Fibroblast of mammary gland (primary cell): ENCODE measurements around the gene ZNF318.
A peak's percentile ranks its signal among the peaks of the same experiment; 100 is the strongest.
"Not testable (repeated sequence)": the region's sequence is repeated elsewhere in the genome, so short reads cannot be mapped to it uniquely, and the experiment has no call there.

ENCODE experiments used
- DNase-seq: peaks from one replicate; pipeline ENCODE4 v3.0.0-alpha.2; 2010; ENCODE audit warnings: low read depth
- H3K4me3 ChIP-seq: 2 replicates; pipeline ENCODE4 v1.5.1; 2011; ENCODE audit warnings: low read depth, mild to moderate bottlenecking, low read length, moderate library complexity; ENCODE audit not compliant: control insufficient read depth
- CTCF ChIP-seq: conservative IDR thresholded peaks from 2 replicates; pipeline ENCODE4 v1.5.1; 2011; ENCODE audit warnings: low read depth, low read length, inconsistent platforms; ENCODE audit not compliant: control insufficient read depth, insufficient read depth

ZNF318 gene

GRCh38 chr6:43367245-43367984 is 2.0 kb downstream of the ZNF318 start:
- TF ChIP-seq CTCF = no peak
- DNase-seq = no peak
- H3K4me3 ChIP-seq = no peak overlapping the region

DNA sequence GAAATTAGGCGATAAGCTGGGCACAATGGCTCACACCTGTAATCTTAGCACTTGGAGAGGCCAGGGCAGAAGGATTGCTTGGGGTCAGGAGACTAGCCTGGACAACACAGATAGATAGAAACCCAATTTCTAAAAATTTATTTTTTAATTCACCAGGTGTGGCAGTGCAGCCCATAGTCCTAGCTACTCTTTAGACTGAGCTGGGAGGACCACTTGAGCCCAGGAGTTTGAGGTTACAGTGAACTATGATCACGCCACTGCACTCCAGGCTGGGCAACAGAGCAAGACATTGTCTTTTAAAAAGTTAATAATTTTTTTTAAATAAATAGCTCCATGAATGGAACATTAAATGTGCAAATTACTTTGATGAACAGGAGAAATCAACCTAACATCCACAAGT is 8.2 kb downstream of the ZNF318 start:
- no peak for DNase-seq
- no peak overlapping the region for H3K4me3 ChIP-seq
- TF ChIP-seq CTCF = no peak

DNA sequence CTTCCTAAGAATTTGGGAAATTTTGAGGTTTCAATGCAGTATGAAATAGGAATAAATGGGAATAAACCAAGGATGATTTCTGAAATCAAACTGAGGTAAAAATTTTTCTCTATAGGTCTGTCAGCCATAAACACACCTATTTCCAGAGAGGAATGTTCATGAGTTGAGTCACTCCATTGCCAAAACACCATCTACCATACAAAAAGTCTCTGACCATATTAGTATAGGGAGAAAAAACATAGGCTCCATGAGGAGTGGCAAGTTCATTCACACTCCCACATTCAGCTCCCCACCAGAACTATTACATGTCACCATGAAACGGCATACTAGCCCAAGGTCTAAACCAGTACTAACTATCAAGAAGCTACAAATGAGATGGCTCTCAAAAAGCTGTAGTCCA is 9.6 kb downstream of the ZNF318 start:
- DNase-seq = no peak
- H3K4me3 ChIP-seq = no peak overlapping the region
- TF ChIP-seq CTCF = no peak

GRCh38 chr6:43359381-43359780 is 10.1 kb downstream of the ZNF318 start:
- DNase-seq = no peak
- no peak overlapping the region for H3K4me3 ChIP-seq
- TF ChIP-seq CTCF = no peak

GRCh38 chr6:43355862-43356590 is 13.4 kb downstream of the ZNF318 start:
- no peak for DNase-seq

DNA sequence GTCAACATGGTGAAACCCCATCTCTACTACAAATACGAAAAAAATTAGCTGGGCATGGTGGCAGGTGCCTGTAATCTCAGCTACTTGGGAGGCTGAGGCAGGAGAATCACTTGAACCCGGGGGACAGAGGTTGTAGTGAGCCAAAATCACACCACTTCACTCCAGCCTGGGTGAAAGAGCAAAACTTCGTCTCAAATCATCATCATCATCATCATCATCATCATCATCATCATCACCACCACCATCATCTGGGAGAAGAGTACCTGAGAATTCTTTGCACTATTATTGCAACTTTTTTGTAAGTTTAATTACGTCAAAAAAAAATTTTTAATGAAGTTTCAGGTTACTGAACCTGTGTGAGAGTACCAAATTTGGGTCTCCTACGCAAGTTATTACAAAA is 17.5 kb downstream of the ZNF318 start:
- DNase-seq, H3K4me3 ChIP-seq: not testable (repeated sequence)

More at GRCh38 chr6:43355862-43356590, 13.4 kb downstream of the ZNF318 start:
- no peak overlapping the region for H3K4me3 ChIP-seq
- peak; percentile 35 for TF ChIP-seq CTCF

- TF ChIP-seq CTCF = no peak
- no peak overlapping the region for H3K4me3 ChIP-seq
- DNase-seq = no peak
Observed at GRCh38 chr6:43347444-43347843, 22.0 kb downstream of the ZNF318 start.
